HCT116 (cell line): Measurements from ENCODE around the gene KLHL24. TPM values are rescaled to one million over a fixed set of nuclear protein-coding genes. Genes with fewer than 3 reads are reported as not detected.

Experiments used
- ATAC-seq: fragments of 200-7000 bp; cut with Tn5 transposase; 2 replicates; pipeline ENCODE4 v1.9.1; 2020; ENCODE audit warnings: mild to moderate bottlenecking, moderate library complexity
- BruUV-seq: library from RNA; stranded (reverse); fragments of 400-500 nt; replicated peaks from 2 replicates; lab custom pipeline; 2021; lab: Mats Ljungman, UMichigan
- CTCF ChIA-PET: fragments of 300-600 bp; sonication (Branson Sonifier 250); formaldehyde crosslinking; loops from one replicate; lab custom pipeline; 2021; ENCODE audit warnings: antibody characterized with exemption; lab: Charles Lee
- POLR2A ChIA-PET: fragments of 300-600, 350-600 bp; sonication (Branson Sonifier 250); formaldehyde crosslinking; loops from one replicate; lab custom pipeline; 2021; ENCODE audit warnings: antibody characterized with exemption; lab: Charles Lee
- RAD21 ChIA-PET, 2 experiments: fragments of 300-600 bp; sonication (Branson Sonifier 250); formaldehyde crosslinking; loops; one replicate each; lab custom pipeline; 2023; ENCODE audit warnings: low total read pairs in 2 of 2; ENCODE audit not compliant: uncharacterized antibody in 2 of 2, unreplicated experiment in 2 of 2, low non-redundant PET in 1 of 2; lab: Charles Lee
- DNase-seq: peaks from one replicate; pipeline ENCODE4 v3.0.0-alpha.2; 2010; ENCODE audit warnings: low read depth, low spot score
- H2AFZ ChIP-seq: fragments of 200-600 bp; shearing (Covaris generic), sonication (generic); 2 replicates; pipeline ENCODE4 v1.6.1; 2017; ENCODE audit warnings: low read depth, mixed run types, mixed read lengths, antibody characterized with exemption, low read length; ENCODE audit not compliant: poor library complexity, severe bottlenecking
- H3K27ac ChIP-seq: 2 replicates; pipeline ENCODE4 v1.5.1; 2012; ENCODE audit warnings: low read depth, low read length
- H3K27me3 ChIP-seq: fragments of 200-600 bp; sonication (generic); 2 replicates; pipeline ENCODE4 v1.6.1; 2016; ENCODE audit warnings: mixed run types, low read length, mixed read lengths; ENCODE audit not compliant: insufficient read depth
- H3K36me3 ChIP-seq, 2 experiments: fragments of 200-500 bp in 1 of 2; fragments of 200-600 bp in 1 of 2; sonication (Bioruptor generic) in 1 of 2; sonication (generic) in 1 of 2; 2 replicates each; pipeline versions ENCODE4 v1.5.1 to v1.6.1; 2014 to 2016; ENCODE audit warnings: low read length in 2 of 2, inconsistent platforms in 1 of 2, mixed read lengths in 1 of 2, mixed run types in 1 of 2; ENCODE audit not compliant: insufficient read depth in 2 of 2, control insufficient read depth in 1 of 2
- H3K4me1 ChIP-seq, 2 experiments: fragments of 200-600 bp in 1 of 2; sonication (generic) in 1 of 2; 2 replicates each; pipeline versions ENCODE4 v1.5.1 to v1.6.1; 2012 to 2017; ENCODE audit warnings: low read length in 2 of 2, inconsistent platforms in 1 of 2, mild to moderate bottlenecking in 1 of 2, mixed read lengths in 1 of 2, mixed run types in 1 of 2, moderate library complexity in 1 of 2; ENCODE audit not compliant: insufficient read depth in 2 of 2, control insufficient read depth in 1 of 2
- H3K4me2 ChIP-seq: fragments of 200-600 bp; sonication (generic); 2 replicates; pipeline ENCODE4 v1.6.1; 2017; ENCODE audit warnings: mixed run types, low read length, mixed read lengths
- H3K4me3 ChIP-seq, 2 experiments: fragments of 200-600 bp in 1 of 2; sonication (generic) in 1 of 2; replicated peaks in 1 of 2; 2 replicates each; pipeline ENCODE4 v1.5.1; 2011 to 2016; ENCODE audit warnings: low read length in 2 of 2, control low read depth in 1 of 2, low read depth in 1 of 2, mild to moderate bottlenecking in 1 of 2, mixed read lengths in 1 of 2, mixed run types in 1 of 2
- H3K79me2 ChIP-seq: fragments of 200-600 bp; sonication (generic); 2 replicates; pipeline ENCODE4 v1.6.1; 2017; ENCODE audit warnings: mild to moderate bottlenecking, mixed run types, low read length, moderate library complexity, mixed read lengths; ENCODE audit not compliant: insufficient read depth
- H3K9ac ChIP-seq: fragments of 200-600 bp; sonication (generic); 2 replicates; pipeline ENCODE4 v1.6.1; 2016; ENCODE audit warnings: low read length, mixed read lengths
- H3K9me2 ChIP-seq: fragments of 200-600 bp; sonication (generic), shearing (Covaris generic); 2 replicates; pipeline ENCODE4 v1.6.1; 2017; ENCODE audit warnings: mixed run types, mild to moderate bottlenecking, moderate library complexity; ENCODE audit not compliant: insufficient read depth
- H3K9me3 ChIP-seq, 2 experiments: fragments of 200-500 bp in 1 of 2; fragments of 200-600 bp in 1 of 2; sonication (Bioruptor generic) in 1 of 2; sonication (generic) in 1 of 2; 2 replicates each; pipeline ENCODE4 v1.6.1; 2014 to 2017; ENCODE audit warnings: low read length in 2 of 2, mixed read lengths in 2 of 2, inconsistent platforms in 1 of 2, low read depth in 1 of 2, mild to moderate bottlenecking in 1 of 2, mixed run types in 1 of 2, moderate library complexity in 1 of 2; ENCODE audit not compliant: control insufficient read depth in 1 of 2, insufficient read depth in 1 of 2
- H4K20me1 ChIP-seq: fragments of 200-600 bp; sonication (generic), shearing (Covaris generic); 2 replicates; pipeline ENCODE4 v1.6.1; 2017; ENCODE audit warnings: mixed run types, mild to moderate bottlenecking, moderate library complexity; ENCODE audit not compliant: insufficient read depth
- ATF3 ChIP-seq: IDR thresholded peaks from 2 replicates; pipeline ENCODE4 v1.6.1; 2012
- CBX3 ChIP-seq: IDR thresholded peaks from 2 replicates; pipeline ENCODE4 v1.6.1; 2012; ENCODE audit warnings: low read depth
- CTCF ChIP-seq, 3 experiments: fragments of 200-600 bp in 1 of 3; sonication (generic) in 1 of 3; IDR thresholded peaks in 2 of 3; conservative IDR thresholded peaks in 1 of 3; 2 replicates each; pipeline ENCODE4 v1.5.1; 2012 to 2017; ENCODE audit warnings: low read depth in 2 of 3, low read length in 2 of 3, antibody characterized with exemption in 1 of 3, borderline replicate concordance in 1 of 3, control low read depth in 1 of 3, mild to moderate bottlenecking in 1 of 3, mixed read lengths in 1 of 3, mixed run types in 1 of 3, moderate library complexity in 1 of 3; ENCODE audit not compliant: insufficient read depth in 1 of 3
- EGR1 ChIP-seq: IDR thresholded peaks from 2 replicates; pipeline ENCODE4 v1.6.1; 2012; ENCODE audit warnings: low read depth
- ELF1 ChIP-seq: IDR thresholded peaks from 2 replicates; pipeline ENCODE4 v1.6.1; 2012; ENCODE audit warnings: low read depth, borderline replicate concordance
- EZH2 ChIP-seq: fragments of 200-600 bp; sonication (generic); IDR thresholded peaks from 2 replicates; pipeline ENCODE4 v1.6.1; 2017; ENCODE audit warnings: antibody characterized with exemption, mixed run types
- ZBTB33 ChIP-seq: IDR thresholded peaks from 2 replicates; pipeline ENCODE4 v1.6.1; 2011; ENCODE audit warnings: mild to moderate bottlenecking, low read length, moderate library complexity; ENCODE audit not compliant: insufficient replicate concordance; ENCODE audit errors: extremely low read depth
- ZFX ChIP-seq: fragments of 450-650 bp; IDR thresholded peaks from 2 replicates; pipeline ENCODE4 v1.6.1; 2017
- intact Hi-C: fragments of 100-400 bp; cut with micrococcal nuclease; formaldehyde crosslinking; loops from 2 replicates; pipeline ENCODE4 v1.10.0; 2022
- total RNA-seq: library from RNA; stranded (reverse); gene quantifications from one replicate; pipeline ENCODE4 v1.2.1, GENCODE V29; 2021; ENCODE audit not compliant: unreplicated experiment

Gene KLHL24
- total RNA-seq, 1 experiment from 2014 or later, result 21.0 TPM

GRCh38 chr3:183710231-183710630 lies 74.8 kb downstream of the KLHL24 start:
- Histone ChIP-seq H3K36me3 (peaks cover 0 to under 1% of the 10 kb centered on the region in 2 experiments; a peak in 1 of 4 replicates), H3K9ac (no peak overlapping the region), H3K4me2 (no peak overlapping the region), H3K4me1 (no peaks in the 10 kb centered on the region), H3K9me3 (no peaks in the 10 kb centered on the region), H3K27me3 (no peaks in the 10 kb centered on the region), H4K20me1 (peaks cover 10% of the 10 kb centered on the region; the same call in 1 of the 2 replicates), H3K4me3 (no peak overlapping the region), H2AFZ (no peak overlapping the region), H3K27ac (no peak overlapping the region), H3K79me2 (peaks cover 97% of the 10 kb centered on the region), H3K9me2 (no peaks in the 10 kb centered on the region)
- CTCF ChIA-PET, result no interaction called here
- intact Hi-C loops, result no loop called here
- no TSS peak for BruUV-seq
- TF ChIP-seq ZBTB33, result no peak
- TF ChIP-seq ZFX, result no peak
- TF ChIP-seq CTCF (IDR thresholded peaks at IDR 0.05 in 2 of 3, conservative IDR thresholded peaks at IDR 0.05 in 1 of 3; ENCODE audit: borderline replicate concordance in 1 of 3, insufficient read depth in 1 of 3, low read depth in 2 of 3, low read length in 2 of 3), result no peak
- TF ChIP-seq EZH2, result no peak
- no peak for TF ChIP-seq EGR1
- no peak for TF ChIP-seq ATF3
- no peak for TF ChIP-seq ELF1
- TF ChIP-seq CBX3, result no peak
- DNase-seq, result no peak
- POLR2A ChIA-PET, result no interaction called here
- ATAC-seq, result no peak
- RAD21 ChIA-PET, result no interaction called here
